AG09319 (cell line): ENCODE results near the gene PFKFB1.

ENCODE experiments used
- DNase-seq: peaks from one replicate; pipeline ENCODE4 v3.0.0-alpha.2; 2010; ENCODE audit warnings: low read depth; ENCODE audit errors: extremely low read depth
- TF ChIP-seq, protein P1 (sequence below): IDR thresholded peaks from 2 replicates; pipeline ENCODE4 v1.5.1; 2011; ENCODE audit warnings: low read depth, mild to moderate bottlenecking, inconsistent platforms, low read length, moderate library complexity

PFKFB1 gene

DNA sequence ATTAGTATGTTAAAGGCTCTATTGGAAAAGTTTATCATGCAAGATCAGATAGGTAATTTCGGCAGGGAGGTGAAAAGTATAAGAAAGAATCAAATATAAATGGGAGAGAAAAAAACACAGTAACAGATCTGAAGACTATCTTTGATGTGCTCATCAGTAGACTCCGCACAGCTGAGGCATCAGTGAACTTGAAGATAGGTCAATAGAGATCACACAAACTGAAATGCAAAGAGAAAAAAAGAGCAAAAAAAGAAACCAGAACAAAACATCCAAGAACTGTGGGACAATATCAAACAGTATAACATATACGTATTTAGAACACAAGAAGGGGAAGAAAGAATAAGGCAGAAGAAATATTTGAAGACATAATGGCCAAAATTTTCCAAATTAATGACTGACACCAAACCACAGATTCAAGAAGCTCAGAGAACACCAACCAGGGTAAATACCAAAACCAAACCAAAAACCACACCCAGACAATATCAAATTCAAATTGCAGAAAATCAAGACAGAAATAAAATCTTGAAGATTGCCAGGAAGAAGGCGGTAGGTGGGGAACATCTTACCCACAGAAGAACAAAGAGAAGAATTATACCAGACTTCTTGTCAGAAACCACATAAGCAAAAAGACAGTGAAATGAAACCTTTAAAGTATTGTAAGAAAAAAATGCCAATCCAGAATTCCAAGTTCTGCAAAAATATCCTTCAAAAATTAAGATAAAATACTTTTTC, 29.1 kb downstream of the PFKFB1 start:
- DNase-seq = no peak
- TF ChIP-seq, protein P1, sequence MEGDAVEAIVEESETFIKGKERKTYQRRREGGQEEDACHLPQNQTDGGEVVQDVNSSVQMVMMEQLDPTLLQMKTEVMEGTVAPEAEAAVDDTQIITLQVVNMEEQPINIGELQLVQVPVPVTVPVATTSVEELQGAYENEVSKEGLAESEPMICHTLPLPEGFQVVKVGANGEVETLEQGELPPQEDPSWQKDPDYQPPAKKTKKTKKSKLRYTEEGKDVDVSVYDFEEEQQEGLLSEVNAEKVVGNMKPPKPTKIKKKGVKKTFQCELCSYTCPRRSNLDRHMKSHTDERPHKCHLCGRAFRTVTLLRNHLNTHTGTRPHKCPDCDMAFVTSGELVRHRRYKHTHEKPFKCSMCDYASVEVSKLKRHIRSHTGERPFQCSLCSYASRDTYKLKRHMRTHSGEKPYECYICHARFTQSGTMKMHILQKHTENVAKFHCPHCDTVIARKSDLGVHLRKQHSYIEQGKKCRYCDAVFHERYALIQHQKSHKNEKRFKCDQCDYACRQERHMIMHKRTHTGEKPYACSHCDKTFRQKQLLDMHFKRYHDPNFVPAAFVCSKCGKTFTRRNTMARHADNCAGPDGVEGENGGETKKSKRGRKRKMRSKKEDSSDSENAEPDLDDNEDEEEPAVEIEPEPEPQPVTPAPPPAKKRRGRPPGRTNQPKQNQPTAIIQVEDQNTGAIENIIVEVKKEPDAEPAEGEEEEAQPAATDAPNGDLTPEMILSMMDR = no peak

DNA sequence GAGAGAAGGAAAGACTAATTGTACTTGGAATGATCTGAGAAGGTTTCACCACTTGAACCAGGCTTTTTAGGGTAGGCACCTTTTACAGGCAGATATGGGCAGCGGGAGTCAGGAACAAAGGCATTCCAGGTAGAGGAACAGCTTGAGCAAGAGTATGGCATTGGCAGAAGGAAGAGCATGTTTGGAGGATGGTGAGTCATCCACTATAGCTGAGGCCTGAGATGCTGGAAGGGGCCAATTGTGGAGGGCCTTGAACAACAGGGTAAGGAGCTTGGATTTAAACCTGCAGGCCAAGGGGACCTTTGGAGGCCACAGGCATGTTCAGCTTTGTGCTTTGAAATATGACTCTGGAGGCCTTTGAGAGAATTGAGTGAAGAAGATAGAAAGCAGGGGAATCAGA, 32.2 kb downstream of the PFKFB1 start:
- TF ChIP-seq, protein P1 = no peak
- no peak for DNase-seq

DNA sequence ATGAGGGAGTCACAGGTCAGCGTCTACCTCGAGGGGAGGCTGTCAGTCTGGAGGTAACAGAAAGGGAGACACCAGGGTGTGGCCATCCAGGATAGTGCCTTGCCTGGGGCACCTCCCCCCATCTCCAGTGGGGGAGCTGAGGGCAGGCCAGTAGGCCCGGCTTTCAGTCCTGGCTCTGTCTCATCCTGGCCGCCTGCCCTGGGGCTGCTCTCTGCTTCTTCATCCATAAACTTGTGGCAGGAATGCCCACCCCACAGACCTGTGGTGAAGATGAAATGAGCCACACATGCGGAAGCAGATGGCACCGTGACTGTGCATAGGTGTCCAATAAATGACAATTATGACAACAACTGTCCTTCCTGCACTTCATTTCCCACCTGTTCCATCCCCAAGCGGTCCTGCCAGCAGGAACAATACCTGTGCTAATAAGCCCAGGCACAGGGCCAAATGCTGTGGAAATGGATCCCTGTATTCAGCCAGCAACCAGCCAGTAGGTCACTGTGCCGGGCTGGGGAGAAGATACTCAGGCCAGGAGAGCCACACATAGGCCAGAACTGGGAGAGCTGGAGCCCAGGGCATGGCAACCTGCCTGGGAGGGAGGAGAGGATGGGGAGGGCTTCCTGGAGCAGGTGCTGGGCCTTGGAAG, 43.1 kb downstream of the PFKFB1 start:
- TF ChIP-seq, protein P1 = no peak
- DNase-seq = no peak

DNA sequence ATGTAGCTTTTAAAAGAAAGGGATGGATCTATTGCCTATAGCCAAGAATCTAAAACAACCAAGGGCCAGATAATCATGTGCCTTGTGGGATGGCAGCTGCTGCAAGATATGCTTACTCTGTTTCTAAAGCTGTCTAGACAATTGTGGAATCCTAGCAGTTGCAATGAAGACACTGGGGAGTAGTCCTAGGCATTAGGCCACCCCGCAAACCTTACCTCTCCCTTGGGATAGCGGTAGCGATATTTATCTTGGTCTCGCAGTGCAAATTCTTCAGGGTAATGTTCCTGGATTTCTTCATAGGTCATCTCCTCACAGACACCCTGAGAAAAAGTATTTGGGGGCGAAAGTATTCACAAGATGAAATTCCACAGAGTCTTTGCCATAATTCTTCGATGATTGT, 48.8 kb downstream of the PFKFB1 start:
- DNase-seq = no peak
- TF ChIP-seq, protein P1 = no peak

DNA sequence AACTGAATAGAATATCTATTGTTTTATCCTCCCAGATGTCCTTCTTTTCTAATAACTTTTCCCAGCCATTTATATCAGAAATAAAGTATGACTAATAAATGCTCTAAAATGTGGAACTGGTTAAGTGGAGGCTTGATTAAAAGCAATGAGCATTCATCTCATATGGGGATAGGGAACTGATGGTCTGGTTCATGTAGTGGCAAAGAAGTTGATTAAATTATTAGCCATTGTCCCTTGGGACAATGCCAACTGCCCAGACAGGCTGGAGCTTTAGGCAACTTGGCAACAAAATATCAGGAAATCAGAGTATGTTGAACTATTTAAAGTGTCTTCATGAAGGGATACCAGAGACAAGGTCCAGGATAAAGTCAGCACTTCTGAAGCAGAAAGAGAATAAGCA, 49.2 kb downstream of the PFKFB1 start:
- no peak for DNase-seq
- TF ChIP-seq, protein P1 = no peak

DNA sequence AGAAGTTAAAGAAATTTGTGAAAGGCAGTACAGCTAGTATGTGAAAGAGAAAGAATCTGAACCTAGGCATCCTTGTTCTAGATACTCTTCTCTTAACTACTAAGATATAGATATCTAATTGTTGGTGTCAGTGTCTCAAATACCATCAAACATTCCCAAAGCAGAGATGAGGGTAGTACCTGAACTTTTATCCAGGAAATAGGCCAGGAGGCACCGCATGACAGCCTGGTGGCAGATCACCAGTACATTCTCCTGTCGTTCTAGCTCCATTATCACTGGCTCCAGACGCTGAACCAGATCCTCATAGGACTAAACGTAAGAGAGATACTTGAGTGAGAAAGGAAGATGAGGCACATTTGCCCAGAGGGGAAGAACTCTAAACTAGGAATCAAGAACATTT, 56.6 kb downstream of the PFKFB1 start:
- no peak for DNase-seq
- TF ChIP-seq, protein P1 = no peak

DNA sequence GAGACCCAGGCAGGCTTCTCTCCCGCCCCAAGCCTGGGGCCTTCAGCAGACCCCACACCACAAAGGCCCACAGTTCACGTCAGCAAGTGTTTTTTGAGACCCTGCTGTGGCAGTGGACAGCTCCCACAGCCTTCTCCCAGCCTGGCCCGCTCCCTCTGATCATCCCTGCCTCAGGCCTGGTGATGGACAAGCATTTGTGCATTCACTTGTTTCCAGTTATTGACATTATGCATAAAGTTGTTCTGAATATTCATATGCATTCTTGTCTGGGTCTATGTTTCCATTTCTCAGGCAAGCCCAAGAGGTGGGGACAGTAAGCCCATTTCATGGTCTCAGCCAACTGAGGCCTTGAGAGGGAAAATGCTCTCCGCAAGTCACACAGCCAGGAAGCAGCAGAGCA, 58.7 kb downstream of the PFKFB1 start:
- TF ChIP-seq, protein P1 = no peak

More for the DNA sequence above, 58.7 kb downstream of the PFKFB1 start:
- DNase-seq = no peak
